ENCODE data around the gene STEEP1.

- TF ChIP-seq POLR2A (IDR thresholded peaks at IDR 0.05; ENCODE audit: low read depth, low read length) (no peak), POLR2AphosphoS5 (IDR thresholded peaks at IDR 0.05; ENCODE audit: low read depth, low read length) (no peak), TAF1 (IDR thresholded peaks at IDR 0.05; ENCODE audit: borderline replicate concordance, low read depth, low read length) (no peak)
Observed at GRCh38 chrX:119570351-119570835, 5.2 kb upstream of the STEEP1 start.
